HG03025 (cell line): ENCODE measurements around the gene GSK3B.
"Not testable (repeated sequence)": the region's sequence is repeated elsewhere in the genome, so short reads cannot be mapped to it uniquely, and the experiment has no call there.

Source experiments
- ATAC-seq: cut with Tn5 transposase; IDR thresholded peaks from one replicate; pipeline ENCODE4 v1.9.1; 2021; ENCODE audit warnings: mild to moderate bottlenecking, moderate library complexity; ENCODE audit not compliant: unreplicated experiment, low FRiP score

GSK3B gene

DNA sequence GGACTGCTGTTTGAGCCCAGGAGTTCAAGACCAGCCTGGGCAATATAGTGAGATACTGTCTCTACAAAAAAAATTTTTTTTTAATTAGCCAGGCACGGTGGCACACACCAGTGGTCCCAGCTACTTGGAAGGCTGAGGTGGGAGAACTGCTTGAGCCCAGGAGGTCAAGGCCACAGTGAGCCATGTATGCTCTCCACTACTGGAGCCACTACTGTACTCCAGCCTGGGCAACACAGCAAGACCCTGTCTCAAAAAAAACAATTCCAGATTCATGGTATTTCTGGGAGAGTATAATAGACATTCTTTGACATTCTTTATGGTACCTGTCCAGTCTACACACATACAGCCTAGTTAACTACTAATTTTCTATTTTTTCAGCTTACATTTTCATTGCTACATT, 70.1 kb downstream of the GSK3B start:
- no peak for ATAC-seq

DNA sequence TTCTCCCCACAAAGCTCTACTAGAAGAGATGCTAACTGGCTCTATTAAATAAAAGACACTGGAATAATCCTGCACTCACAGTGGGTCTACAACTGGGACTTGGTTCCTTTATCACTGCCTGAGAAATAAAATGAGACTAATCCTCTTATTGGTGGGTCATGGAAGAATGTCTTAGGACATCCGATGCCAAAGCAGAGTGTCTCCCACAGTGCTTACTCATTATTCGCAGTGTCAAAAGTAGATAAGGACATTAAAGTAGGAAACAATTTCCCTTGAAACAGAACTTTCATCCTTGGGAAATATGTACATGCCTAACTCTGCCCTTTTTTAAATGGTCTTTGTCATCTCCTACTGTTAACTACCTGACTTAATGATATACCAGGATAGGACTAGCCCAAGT, 71.5 kb downstream of the GSK3B start:
- no peak for ATAC-seq

DNA sequence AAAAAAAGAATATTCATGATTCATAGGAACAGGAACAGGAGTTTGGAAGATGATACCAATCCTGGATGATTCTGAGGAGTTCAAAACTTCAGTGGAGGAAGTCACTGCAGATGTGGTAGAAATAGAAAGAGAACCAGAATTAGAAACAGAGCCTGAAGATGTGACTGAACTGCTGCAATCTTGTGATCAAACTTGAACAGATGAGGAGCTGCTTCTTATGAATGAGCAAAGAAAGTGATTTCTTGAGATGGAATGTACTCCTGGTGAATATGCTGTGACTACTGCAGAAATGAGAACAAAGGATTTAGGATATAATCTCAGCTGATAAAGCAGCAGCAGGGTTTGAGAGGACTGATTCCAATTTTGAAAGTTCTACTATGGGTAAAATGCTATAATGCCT, 72.7 kb downstream of the GSK3B start:
- ATAC-seq, result no peak

DNA sequence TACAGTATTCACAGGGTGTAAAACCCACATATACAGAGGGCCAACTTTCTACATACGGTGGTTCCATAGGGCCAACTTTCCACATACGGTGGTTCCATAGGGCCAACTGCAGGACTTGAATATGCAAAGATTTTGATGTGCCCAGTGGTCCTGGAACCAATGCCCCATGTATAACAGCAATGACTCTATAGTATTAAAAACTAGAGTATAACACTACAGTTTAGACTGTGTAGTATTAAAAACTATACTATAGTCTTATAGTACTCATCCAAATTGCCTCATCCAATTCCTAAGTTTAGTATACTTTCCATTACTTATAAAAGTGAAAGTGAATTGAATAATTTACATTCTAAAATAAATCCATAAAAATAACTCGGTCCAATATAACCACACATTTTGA, 75.9 kb downstream of the GSK3B start:
- no peak for ATAC-seq

DNA sequence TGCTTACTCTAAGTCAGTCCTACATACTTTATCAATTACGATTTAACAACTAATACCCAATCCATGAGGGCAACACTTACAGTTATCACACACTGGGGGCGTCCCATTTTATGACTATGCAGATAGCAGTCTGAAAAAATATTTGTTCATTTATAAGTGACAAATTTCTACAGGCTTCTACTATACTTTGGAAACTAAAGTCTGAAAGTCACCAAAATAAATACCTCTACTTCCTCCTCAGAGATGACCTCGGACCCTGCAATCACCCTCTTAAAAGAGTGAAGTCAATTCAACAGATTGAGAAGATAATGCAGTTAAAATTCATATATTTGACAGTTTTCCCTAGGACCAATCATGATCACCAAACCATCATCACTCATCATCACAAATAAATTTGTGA, 76.6 kb downstream of the GSK3B start:
- ATAC-seq, result no peak

DNA sequence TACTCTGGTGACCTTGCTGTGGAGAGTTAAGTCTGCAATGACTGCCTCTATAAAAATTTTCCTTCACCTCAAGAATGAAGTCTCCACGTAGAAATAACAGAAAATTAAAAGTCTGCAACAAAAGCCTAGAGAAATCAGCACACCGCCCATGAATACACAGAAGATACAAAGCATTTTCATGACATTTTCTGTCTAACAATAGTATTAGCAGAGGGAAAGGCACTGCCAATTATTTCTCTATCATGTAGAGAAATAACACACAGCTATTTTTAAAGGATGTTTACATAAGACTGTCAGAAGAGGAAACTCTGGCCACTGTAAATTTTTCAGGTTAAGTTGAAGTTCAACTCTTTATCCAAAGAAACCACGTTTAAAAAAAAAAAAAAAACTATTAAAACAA, 80.8 kb downstream of the GSK3B start:
- no peak for ATAC-seq

DNA sequence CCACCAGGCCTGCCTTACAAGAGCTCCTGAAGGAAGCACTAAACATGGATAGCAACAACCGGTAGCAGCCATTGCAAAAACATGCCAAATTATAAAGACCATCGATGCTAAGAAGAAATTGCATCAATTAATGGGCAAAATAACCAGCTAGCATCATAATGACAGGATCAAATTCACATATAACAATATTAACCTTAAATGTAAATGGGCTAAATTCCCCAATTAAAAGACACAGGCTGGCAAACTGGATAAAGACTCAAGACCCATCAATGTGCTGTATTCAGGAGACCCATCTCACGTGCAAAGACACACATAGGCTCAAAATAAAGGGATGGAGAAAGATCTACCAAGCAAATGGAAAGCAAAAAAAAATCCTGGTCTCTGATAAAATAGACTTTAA, 88.5 kb downstream of the GSK3B start:
- ATAC-seq, result not testable (repeated sequence)

DNA sequence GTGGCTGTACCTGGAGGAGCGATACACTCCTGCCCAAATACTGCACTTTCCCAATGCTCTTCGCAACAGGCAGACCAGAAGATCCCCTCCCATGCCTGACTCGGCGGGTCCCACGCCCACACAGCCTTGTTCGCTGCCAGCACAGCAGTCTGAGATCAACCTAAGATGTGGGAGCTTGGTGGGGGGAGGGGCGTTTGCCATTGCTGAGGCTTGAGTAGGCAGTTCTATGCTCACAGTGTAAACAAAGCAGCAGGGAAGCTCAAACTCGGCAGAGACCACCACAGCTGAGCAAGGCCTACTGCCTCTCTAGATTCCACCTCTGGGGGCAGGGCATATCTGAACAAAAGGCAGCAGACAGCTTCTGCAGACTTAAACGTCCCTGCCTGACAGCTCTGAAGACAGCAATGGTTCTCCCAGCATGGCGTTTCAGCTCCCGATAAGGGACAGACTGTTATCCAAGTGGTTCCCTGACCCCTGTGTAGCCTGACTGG, 90.2 kb downstream of the GSK3B start:
- ATAC-seq, result not testable (repeated sequence)

DNA sequence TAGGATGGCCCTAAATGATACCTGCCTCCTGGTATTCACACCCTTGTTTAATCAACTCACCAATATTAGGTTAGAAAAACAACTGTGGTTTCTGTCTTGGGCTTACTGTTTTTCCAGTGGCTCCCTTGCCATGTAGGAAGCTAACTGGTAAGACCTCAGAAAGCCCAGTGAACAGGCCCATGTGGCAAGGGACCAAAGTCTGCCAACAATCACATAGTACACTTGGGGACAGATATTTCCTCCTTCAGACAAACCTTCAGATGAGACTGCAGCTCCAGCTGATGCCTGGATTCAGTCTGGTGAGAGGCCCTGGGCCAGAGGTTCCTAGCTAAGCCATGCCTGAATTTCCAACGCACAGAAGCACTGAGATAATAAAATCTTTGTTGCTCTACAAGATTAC, 96.1 kb downstream of the GSK3B start:
- ATAC-seq, result no peak

DNA sequence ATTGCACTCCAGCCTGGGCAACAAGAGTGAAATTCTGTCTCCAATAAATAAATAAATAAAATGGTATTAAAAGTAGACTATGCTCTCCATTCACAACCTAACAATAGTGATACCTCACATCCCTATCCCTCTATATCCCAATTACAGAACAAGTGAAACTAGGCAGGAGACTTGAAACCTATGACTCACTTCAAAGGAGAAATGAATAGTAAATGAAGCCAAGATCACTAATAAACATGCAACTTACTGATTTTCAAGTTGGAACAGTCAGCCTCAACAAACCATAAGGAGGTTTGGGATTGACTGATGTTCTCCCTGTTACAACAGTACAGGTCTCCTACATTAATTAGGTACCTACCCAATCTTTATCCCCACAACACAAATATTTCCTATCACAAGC, 103.4 kb downstream of the GSK3B start:
- no peak for ATAC-seq

DNA sequence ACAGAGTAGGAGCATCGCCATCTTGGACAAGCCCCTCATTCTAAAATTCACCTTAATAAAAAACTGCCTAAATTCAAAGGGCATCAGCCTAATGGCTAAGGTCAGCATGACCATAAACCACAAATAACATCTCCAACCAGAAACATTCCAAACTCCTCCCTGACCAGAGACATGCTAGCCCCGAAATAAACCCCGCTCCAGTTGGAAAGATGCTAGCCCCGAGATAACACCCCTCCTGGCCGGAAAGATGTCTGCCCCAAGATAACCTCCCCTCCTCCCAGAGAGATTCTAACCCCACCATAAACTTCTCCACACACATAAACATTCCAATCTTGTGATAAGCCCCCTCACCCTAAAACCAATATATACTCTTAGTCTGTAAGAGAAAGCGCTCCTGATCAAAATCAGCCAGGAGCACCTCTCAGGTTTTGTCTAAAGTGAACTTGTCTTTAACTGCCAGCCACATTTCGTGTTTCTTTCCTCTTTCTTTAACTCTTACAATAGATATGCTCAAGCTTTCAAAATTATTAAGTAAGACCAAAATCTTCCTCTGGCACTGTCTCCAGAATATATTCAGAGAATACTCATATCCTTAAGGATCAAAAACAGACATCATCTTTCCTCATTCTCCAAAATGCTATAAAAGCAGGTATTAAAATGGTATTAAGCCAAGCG, 104.1 kb downstream of the GSK3B start:
- ATAC-seq, result no peak

DNA sequence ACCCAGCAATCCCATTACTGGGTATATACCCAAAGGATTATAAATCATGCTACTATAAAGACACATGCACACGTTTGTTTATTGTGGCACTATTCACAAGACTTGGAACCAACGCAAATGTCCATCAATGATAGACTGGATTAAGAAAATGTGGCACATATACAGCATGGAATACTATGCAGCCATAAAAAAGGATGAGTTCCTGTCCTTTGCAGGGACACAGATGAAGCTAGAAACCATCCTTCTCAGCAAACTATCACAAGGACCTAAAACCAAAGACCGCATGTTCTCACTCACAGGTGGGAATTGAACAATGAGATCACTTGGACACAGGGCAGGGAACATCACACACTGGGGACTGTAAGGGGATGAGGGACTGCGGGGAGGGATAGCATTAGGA, 107.4 kb downstream of the GSK3B start:
- not testable (repeated sequence) for ATAC-seq

DNA sequence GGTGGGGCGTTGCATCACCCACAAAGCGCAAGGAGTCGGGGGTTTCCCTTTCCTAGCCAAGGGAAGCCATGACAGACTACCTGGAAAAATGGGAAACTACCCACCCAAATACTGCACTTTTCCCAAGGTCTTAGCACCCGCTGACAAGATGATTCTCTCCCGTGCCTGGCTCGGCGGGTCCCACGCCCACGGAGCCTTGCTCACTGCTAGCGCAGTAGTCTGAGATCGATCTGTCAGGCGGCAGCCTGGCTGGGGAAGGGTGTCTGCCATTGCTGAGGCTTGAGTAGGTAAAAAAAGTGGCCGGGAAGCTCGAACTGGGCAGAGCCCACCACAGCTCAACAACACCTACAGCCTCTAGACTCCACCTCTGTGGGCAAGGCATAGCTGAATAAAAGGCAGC, 112.9 kb downstream of the GSK3B start:
- ATAC-seq, result no peak

DNA sequence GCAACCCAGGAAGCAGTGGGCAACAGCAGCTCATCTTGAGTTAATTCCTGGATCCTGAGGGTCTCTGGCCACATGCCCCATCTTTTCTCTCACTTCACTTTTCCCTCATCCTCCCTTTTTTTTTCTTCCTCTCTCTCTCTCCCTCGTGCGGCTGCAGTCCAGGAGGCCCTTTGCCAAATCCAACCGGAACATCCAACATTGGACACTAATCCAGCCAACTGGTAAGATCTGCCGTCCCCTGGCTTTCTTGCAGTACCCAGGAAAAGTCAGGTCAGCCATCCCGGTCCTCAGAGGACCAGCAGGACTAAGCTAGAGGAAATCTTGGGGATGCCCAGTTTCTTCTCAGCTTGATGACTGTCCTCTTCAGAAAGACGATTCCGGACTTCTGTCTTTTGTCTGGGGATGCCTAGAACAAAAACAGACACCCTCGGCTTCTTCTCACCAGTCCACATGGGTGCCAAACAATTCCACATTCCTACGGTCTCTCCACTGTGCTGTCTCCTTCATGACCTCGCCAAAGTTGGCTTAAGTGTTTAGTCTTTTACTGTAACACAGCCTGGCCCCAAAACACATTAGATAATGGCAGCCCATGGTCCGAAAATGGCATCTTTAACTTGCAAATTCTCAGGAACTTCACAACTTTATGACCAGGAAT, 115.6 kb downstream of the GSK3B start:
- no peak for ATAC-seq

DNA sequence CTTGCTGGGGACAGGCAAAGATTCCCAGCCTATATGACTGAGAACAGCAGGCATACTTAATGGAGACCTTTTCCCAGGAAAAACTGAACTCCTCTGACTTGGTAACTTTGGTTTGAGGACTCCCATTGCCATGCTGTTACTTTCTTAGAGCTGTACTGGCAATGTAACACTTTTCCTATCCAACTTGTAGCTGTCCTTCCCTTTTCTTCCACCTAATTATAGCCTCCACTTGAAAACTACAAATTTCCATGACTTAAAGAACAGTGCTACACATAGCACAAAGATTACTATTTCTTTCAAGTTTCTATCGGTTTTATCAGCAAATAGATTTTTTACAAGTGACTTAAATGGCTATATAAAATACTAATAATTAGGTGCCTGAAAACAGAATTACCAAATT, 116.9 kb downstream of the GSK3B start:
- no peak for ATAC-seq

DNA sequence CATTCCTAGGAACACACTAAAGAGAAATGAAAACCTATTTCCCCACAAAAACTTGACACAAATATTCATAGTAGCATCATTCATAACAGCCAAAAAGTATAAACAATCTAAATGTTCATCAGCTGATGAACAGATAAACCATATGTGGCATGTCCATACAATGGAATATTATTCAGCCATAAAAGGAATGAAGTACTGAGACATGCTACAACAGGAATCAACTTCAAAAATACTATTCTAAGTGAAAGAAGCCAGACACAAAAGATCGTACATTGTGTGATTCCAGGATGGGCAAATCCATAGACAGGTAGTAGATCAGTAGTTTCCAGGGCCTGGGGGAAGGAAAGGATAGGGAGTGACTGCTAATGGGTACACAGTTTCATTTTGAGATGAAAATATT, 118.0 kb downstream of the GSK3B start:
- ATAC-seq, result no peak

DNA sequence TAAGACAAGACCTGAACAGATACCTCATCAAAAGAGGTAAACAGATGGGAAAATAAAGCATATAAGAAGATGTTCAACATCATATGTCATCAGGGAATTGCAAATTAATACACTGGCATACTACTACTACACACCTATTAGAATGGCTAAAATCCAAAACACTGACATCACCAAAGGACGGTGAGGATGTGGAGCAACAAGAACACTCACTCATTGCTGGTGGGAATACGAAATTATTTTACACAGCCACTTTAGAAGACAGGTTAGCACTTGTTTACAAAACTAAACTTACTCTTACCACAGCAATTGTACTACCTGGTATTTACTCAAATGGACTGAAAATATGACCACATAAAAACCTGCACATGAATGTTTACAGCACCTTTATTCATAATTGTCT, 119.6 kb downstream of the GSK3B start:
- ATAC-seq, result no peak

DNA sequence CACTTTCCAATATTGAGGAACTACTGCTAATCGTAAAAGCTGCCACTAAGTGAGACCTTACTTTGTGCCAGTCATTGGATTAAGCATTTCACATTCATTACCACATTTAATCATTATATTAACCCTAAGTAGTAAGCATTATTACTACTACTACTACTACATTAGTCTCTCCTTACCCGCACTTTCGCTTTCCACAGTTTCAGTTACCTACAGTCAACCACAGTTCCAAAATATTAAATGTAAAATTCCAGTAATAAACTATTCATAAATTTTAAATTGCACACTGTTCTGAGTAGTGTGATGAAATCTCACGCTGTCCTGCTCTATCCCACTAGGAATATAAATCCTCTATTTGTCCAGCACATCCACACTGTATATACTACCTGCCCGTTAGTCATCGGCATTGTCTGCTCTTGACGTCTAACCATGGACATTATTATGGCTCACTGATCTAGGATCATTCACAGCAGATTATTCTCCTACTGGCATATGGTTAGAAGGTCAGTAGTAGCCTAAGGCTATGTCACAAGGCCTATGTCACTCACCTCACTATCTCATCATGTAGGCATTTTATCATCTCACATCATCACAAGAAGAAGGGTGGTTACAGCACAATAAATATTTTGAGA, 121.1 kb downstream of the GSK3B start:
- no peak for ATAC-seq

DNA sequence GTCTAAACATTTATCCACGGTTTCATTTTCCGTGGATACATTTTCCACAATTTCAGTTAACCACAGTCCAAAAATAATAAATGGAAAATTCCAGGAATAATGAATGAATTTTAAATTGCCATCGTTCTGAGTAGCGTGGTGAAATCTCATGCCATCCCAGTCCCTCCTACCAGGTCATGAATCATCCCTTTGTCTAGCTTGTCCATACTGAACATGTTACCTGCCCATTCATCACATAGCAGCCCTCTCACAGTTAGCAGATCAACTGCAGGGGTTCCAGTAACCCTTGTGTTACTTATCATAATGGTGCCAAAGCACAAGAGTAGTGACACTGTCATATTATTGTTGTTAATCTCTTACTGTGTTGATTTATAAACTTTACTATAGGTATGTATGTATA, 124.5 kb downstream of the GSK3B start:
- no peak for ATAC-seq

DNA sequence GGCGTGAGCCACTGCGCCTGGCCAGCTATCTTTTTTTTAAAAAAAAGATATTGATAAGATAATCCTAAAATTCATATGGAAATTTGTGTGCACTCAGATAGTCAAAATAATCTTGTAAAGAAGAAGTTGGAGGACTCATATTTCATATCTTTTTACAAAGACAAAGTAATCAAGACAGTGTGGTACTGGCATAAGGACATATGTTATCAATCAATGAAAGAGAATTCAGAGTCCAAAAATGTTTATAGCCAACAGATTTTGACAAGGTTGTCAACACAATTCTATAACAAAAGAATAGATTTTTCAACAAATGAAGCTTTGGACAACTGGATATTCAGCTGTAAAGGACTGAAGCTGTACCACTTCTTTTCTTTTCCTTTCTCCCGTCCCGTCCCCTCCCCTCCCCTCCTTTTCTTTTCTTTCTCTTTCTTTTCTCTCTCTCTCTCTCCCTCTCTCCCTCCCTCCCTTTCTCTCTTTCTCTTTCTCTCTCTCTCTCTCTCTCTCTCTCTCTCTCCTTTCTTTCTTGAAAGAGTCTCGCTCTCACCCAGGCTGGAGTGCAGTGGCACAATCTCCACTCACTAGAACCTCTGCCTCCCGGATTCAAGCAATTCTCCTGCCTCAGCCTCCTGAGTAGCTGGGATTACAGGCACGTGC, 126.8 kb downstream of the GSK3B start:
- ATAC-seq, result no peak

DNA sequence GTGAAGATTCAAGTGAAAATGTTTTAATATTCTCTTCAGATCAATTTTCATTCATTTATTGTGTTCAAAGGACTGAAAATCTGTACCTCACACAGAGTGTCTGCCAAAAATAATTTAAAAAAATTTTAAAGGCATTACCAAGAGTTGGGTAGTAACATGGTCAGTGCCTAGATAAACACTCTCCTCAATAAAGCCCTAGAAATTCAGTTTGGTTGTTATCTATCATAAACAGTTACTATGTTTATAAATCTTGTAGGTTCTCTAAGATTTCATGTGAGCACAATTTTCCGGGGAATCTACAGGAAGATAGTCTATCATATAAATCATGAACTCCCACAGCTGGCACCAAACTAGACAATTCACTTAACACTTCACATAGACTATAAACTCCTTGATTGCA, 128.6 kb downstream of the GSK3B start:
- ATAC-seq, result no peak
